Activated naive CD8-positive, alpha-beta T cell treated with anti-CD3 and anti-CD28 coated beads, Interleukin-2, amount 10 ng/mL, durations not matched to agents 7 days and 5 days (primary cell): ENCODE results near the gene HCK. TPM values are rescaled to one million over a fixed set of nuclear protein-coding genes. Genes with fewer than 3 reads are reported as not detected.
A peak's percentile ranks its signal among the peaks of the same experiment; 100 is the strongest.

Experiments
- ATAC-seq: fragments of 150-1000 bp; cut with Tn5 transposase; one replicate; pipeline ENCODE4 v1.10.0; 2021; ENCODE audit warnings: low read depth, moderate library complexity
- POLR2A ChIA-PET: fragments of 350-600 bp; sonication (Branson Sonifier 250); formaldehyde crosslinking; loops from one replicate; lab custom pipeline; 2021; ENCODE audit warnings: antibody characterized with exemption; lab: Charles Lee
- DNase-seq: peaks from one replicate; pipeline ENCODE4 v3.0.0; 2021
- H3K27ac Mint-ChIP-seq: one replicate; pipeline ENCODE4 v1.8.0; 2022; ENCODE audit warnings: mild to moderate bottlenecking, mixed read lengths
- H3K27me3 Mint-ChIP-seq: one replicate; pipeline ENCODE4 v1.8.0; 2022; ENCODE audit warnings: mild to moderate bottlenecking, moderate library complexity, mixed read lengths
- H3K36me3 Mint-ChIP-seq: one replicate; pipeline ENCODE4 v1.8.0; 2021; ENCODE audit warnings: mild to moderate bottlenecking, mixed read lengths
- H3K4me1 Mint-ChIP-seq: one replicate; pipeline ENCODE4 v1.8.0; 2021; ENCODE audit warnings: mixed read lengths
- H3K4me3 Mint-ChIP-seq: one replicate; pipeline ENCODE4 v1.8.0; 2022; ENCODE audit warnings: mild to moderate bottlenecking, moderate library complexity, mixed read lengths
- H3K9me3 Mint-ChIP-seq: one replicate; pipeline ENCODE4 v1.8.0; 2021; ENCODE audit warnings: mixed read lengths
- total RNA-seq, 2 experiments: library from RNA; stranded (reverse); gene quantifications; one replicate each; pipeline ENCODE4 v1.2.3, GENCODE V29; 2021

The HCK gene
- total RNA-seq, 2 experiments from 2014 or later, result 0.61 to 0.79 TPM

DNA sequence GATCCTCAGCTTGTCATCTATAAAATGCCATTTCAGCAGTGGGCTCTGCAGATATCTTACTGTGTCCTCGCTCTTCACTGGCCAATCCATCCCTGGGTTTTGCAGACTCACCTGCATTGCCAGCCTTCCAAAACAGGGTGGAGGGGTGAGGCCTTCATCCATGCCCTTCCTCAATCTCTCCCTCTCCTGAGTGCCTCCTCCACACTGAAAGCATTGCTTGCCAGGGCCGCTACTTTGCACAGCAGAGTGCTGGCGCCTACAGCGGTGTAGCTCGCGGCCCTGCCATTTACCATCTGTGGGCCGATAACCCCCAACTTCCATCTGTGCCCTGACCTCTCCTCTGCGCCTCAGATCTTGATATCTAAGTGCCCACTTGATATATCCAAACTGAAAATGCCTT, 86.9 kb downstream of the HCK start:
- POLR2A ChIA-PET, result no interaction called here
- no peak for ATAC-seq
- Mint-ChIP-seq H3K36me3 (peaks cover 22% of the 10 kb centered on the region), H3K27me3 (no peaks in the 10 kb centered on the region), H3K9me3 (no peaks in the 10 kb centered on the region), H3K4me1 (no peaks in the 10 kb centered on the region), H3K4me3 (no peak overlapping the region), H3K27ac (no peak overlapping the region)
- DNase-seq, result no peak

DNA sequence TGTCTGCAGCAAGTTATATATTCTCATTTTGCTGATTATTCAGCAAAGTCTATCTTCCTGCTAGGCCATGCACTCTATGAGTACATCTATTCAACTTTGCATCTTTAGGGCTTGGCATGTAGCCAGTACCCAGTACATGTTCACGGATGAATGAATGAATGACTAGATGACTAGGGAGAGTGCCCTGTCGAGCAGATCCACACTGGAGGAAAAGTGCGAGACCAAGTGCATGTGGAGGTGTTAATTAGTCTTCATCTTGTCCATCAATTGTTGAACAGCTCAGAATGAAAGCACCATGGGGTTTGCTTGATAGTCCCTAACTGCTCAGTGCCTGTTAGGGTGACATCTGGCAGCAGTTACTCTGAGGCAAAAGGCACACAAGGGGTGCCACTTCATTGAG, 87.9 kb downstream of the HCK start:
- H3K9me3 Mint-ChIP-seq, result no peaks in the 10 kb centered on the region
- H3K4me3 Mint-ChIP-seq, result no peak overlapping the region
- peak overlapping the region; percentile 17 for H3K27ac Mint-ChIP-seq
- no peak for DNase-seq
- no peak for ATAC-seq
- peaks cover 24% of the 10 kb centered on the region for H3K36me3 Mint-ChIP-seq
- H3K4me1 Mint-ChIP-seq, result no peaks in the 10 kb centered on the region
- H3K27me3 Mint-ChIP-seq, result no peaks in the 10 kb centered on the region
- POLR2A ChIA-PET, result no interaction called here

GRCh38 chr20:32140603-32141002, 88.6 kb downstream of the HCK start:
- DNase-seq, result no peak
- no peak overlapping the region for H3K4me3 Mint-ChIP-seq
- peaks cover 28% of the 10 kb centered on the region for H3K36me3 Mint-ChIP-seq
- POLR2A ChIA-PET, result no interaction called here
- H3K9me3 Mint-ChIP-seq, result no peaks in the 10 kb centered on the region
- no peak for ATAC-seq
- no peaks in the 10 kb centered on the region for H3K27me3 Mint-ChIP-seq
- no peak overlapping the region for H3K27ac Mint-ChIP-seq
- H3K4me1 Mint-ChIP-seq, result no peaks in the 10 kb centered on the region

DNA sequence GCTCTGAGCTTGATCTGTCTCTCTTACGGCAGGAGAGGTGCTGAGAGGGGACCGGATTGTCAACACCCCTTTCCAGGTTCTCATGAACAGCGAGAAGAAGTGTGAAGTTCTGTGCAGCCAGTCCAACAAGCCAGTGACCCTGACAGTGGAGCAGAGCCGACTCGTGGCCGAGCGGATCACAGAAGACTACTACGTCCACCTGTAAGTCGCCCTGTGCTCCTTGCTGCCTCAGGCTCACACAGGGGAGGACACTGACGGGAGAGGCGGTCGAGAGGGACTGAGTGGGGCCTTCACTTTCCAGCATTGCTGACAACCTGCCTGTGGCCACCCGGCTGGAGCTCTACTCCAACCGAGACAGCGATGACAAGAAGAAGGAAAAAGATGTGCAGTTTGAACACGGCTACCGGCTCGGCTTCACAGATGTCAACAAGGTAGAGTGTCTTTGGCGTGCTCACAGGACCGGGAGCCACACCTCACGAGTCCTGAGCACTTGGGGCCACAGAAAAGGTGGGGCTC, 89.5 kb downstream of the HCK start:
- POLR2A ChIA-PET, result interaction anchor here (0.6 kb wide), 1 partner anchor 11 kb away, joined by 3 read pairs; no protein-coding TSS in a partner anchor
- Mint-ChIP-seq H3K9me3 (no peaks in the 10 kb centered on the region), H3K36me3 (peaks cover 30% of the 10 kb centered on the region), H3K4me1 (no peaks in the 10 kb centered on the region), H3K27ac (no peak overlapping the region), H3K27me3 (no peaks in the 10 kb centered on the region), H3K4me3 (no peak overlapping the region)
- ATAC-seq, result no peak
- DNase-seq, result no peak

DNA sequence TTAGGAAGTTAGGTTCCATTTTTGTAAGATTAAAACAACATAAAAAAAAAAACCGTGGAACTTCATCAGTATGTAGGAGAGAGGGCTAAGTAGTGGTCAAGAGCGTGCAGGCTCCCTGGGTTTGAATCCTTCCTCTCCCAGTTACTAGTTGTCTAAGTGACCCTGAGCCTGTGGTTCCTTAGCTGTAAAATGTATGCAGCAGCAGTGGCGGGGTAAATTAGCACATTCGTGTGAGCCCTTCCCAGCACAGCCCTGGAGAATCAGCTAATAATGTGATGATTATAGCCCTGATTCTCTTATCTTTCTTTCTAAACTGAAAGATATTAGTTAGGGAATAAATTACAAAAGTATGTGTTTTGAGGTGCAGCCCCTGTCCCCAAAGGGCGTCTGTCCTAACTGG, 90.0 kb downstream of the HCK start:
- Mint-ChIP-seq H3K27me3 (no peaks in the 10 kb centered on the region), H3K9me3 (no peaks in the 10 kb centered on the region), H3K4me1 (no peaks in the 10 kb centered on the region), H3K27ac (no peak overlapping the region), H3K4me3 (no peak overlapping the region), H3K36me3 (peaks cover 29% of the 10 kb centered on the region)
- DNase-seq, result no peak
- no peak for ATAC-seq
- POLR2A ChIA-PET, result interaction anchor here (0.6 kb wide), 1 partner anchor 233 kb away, joined by 6 read pairs; no protein-coding TSS in a partner anchor

DNA sequence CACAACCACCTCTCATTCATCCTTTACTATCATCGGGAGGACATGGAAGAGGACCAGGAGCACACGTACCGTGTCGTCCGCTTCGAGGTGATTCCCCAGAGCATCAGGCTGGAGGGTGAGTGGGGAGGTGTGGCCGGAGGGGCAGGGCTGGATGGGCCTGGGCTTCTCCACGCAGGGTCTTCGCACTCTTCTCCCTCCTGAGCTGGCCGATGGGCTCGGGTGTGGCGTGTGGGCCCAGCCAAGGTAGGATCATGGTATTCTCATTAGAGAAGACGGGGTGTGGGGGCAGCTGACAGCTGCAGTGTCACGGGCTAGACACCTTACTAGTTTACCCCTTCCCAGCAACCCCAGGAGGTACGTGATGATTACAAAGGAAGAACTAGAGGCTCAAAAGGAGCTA, 90.9 kb downstream of the HCK start:
- Mint-ChIP-seq H3K36me3 (peaks cover 24% of the 10 kb centered on the region), H3K27me3 (no peaks in the 10 kb centered on the region), H3K27ac (no peak overlapping the region), H3K4me1 (no peaks in the 10 kb centered on the region), H3K9me3 (no peaks in the 10 kb centered on the region), H3K4me3 (no peak overlapping the region)
- ATAC-seq (no peak), DNase-seq (no peak)
- POLR2A ChIA-PET, result no interaction called here

DNA sequence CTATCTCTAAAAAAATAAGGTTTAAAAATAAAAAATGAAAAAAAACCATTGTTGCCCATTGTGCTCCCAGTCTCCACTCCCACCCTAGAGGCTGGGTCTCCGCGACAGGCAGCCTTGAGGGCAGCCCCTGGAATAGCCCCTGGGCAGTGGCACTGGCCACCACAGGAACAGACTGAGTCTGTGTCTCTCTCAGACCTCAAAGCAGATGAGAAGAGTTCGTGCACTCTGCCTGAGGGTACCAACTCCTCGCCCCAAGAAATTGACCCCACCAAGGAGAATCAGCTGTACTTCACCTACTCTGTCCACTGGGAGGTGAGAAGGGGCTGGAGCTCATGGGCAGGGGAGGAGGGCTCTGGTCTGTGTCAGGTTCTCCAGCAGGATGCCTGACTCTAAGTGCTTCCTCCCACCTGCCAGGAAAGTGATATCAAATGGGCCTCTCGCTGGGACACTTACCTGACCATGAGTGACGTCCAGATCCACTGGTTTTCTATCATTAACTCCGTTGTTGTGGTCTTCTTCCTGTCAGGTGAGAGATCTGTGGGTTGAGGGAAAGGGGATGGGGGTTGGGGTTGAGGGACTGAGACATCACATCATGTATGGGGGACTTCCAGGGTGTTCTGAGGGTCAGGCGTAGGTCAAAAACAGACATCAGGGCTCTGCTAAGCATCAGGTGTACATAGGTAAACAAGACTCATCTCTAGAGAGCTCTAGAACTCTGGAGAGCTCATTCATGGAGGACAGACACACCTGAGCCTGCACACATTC, 93.0 kb downstream of the HCK start:
- Mint-ChIP-seq H3K27ac (no peak overlapping the region), H3K4me3 (no peak overlapping the region), H3K9me3 (no peaks in the 10 kb centered on the region), H3K4me1 (no peaks in the 10 kb centered on the region), H3K27me3 (no peaks in the 10 kb centered on the region), H3K36me3 (peaks cover 20% of the 10 kb centered on the region)
- ATAC-seq (no peak), DNase-seq (no peak)
- POLR2A ChIA-PET, result no interaction called here

GRCh38 chr20:32149566-32150170, 97.6 kb downstream of the HCK start:
- Mint-ChIP-seq H3K36me3 (peaks cover 15% of the 10 kb centered on the region), H3K4me1 (peaks cover 1% of the 10 kb centered on the region), H3K4me3 (no peak overlapping the region), H3K9me3 (no peaks in the 10 kb centered on the region), H3K27ac (no peak overlapping the region), H3K27me3 (no peaks in the 10 kb centered on the region)
- POLR2A ChIA-PET, result no interaction called here
- ATAC-seq (no peak), DNase-seq (no peak)

DNA sequence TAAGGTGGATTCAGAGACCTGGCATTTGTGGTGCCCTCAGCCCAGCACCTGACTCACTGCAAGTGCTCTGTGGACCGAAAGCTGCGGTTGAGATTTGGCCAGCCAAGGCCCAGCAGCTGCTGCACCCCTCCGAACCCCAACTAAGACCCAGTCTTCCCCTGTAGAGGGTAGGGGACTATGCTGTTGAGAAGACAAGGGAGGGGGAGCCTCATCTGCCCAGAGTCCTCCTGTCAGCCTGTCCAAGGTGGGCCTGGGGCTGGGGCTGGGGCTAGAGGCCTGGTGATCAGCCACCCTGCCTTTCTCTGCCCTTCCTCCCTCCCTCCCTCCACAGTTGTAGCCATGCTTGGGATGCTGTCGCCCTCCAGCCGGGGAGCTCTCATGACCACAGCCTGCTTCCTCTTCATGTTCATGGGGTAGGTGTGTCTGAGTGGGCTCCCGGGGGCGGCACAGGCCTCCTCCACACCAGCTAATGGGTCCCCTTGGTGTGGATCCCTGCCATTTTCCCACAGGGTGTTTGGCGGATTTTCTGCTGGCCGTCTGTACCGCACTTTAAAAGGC, 98.3 kb downstream of the HCK start:
- Mint-ChIP-seq H3K4me3 (no peak overlapping the region), H3K4me1 (peaks cover 5% of the 10 kb centered on the region), H3K27me3 (no peaks in the 10 kb centered on the region), H3K36me3 (peaks cover 14% of the 10 kb centered on the region), H3K9me3 (no peaks in the 10 kb centered on the region), H3K27ac (no peak overlapping the region)
- DNase-seq (no peak), ATAC-seq (no peak)
- POLR2A ChIA-PET, result interaction anchor here (0.9 kb wide), 1 partner anchor 209 kb away, joined by 3 read pairs; no protein-coding TSS in a partner anchor

Other genes starting within 250 kb of the HCK start
- gene MYLK2, start 232.9 kb upstream of the HCK start, total RNA-seq, result under 1 TPM; 0.31 to 0.39 TPM
- not detected for gene FOXS1, start 206.6 kb upstream of the HCK start, total RNA-seq
- gene DUSP15, start 181.7 kb upstream of the HCK start, total RNA-seq, result not detected
- gene TTLL9, start 181.6 kb upstream of the HCK start, total RNA-seq, result not detected
- gene PDRG1, start 100.2 kb upstream of the HCK start, total RNA-seq, result 10 to 100 TPM; 13.1 to 13.4 TPM
- not detected for gene XKR7, start 84.1 kb upstream of the HCK start, total RNA-seq
- gene CCM2L, start 41.8 kb upstream of the HCK start, total RNA-seq, result not detected
- 10 to 100 TPM; 36.9 to 39.7 TPM for gene TM9SF4, start 57.5 kb downstream of the HCK start, total RNA-seq
- gene PLAGL2, start 155.5 kb downstream of the HCK start, total RNA-seq, result 10 to 100 TPM; 20.4 to 20.8 TPM
- gene POFUT1, start 155.6 kb downstream of the HCK start, total RNA-seq, result 10 to 100 TPM; 23.9 to 24.2 TPM
- gene KIF3B, start 225.4 kb downstream of the HCK start, total RNA-seq, result 10 to 100 TPM; 14.3 to 14.4 TPM